ENCODE results near the gene GPRC5A. TPM values are rescaled to one million over a fixed set of nuclear protein-coding genes. Genes with fewer than 3 reads are reported as not detected.

The GPRC5A gene
- total and polyA plus RNA-seq, 8 donors, result 9.6 to 1,562 (median 18.4) TPM

- no peak overlapping the region for H3K4me3 ChIP-seq
- no peak for ATAC-seq
Measured at GRCh38 chr12:12903642-12904609, 12.6 kb downstream of the GPRC5A start.

GRCh38 chr12:12907552-12907951 lies 16.2 kb downstream of the GPRC5A start:
- ATAC-seq (no peak), DNase-seq (no peak)
- Histone ChIP-seq H3K27ac (no peak overlapping the region), H3K4me3 (no peak overlapping the region), H3K27me3 (no peaks in the 10 kb centered on the region), H3K9me3 (no peaks in the 10 kb centered on the region), H3K36me3 (no peaks in the 10 kb centered on the region), H3K4me1 (peaks cover 17 to 19% of the 10 kb centered on the region in 2 donors)
- no peak for TF ChIP-seq CTCF (IDR thresholded peaks at IDR 0.05)
- intact Hi-C loops (cut with DNase I), result no loop called here

More at GRCh38 chr12:12903642-12904609, 12.6 kb downstream of the GPRC5A start:
- H3K27ac ChIP-seq, result no peak overlapping the region
- intact Hi-C loops (cut with DNase I), result no loop called here
- H3K27me3 ChIP-seq, result no peaks in the 10 kb centered on the region
- TF ChIP-seq CTCF (IDR thresholded peaks at IDR 0.05), result no peak
- H3K4me1 ChIP-seq, result peaks cover 19 to 25% of the 10 kb centered on the region in 2 donors
- H3K9me3 ChIP-seq, result no peaks in the 10 kb centered on the region
- no peak for DNase-seq
- H3K36me3 ChIP-seq, result no peaks in the 10 kb centered on the region

GRCh38 chr12:12908252-12908651 lies 16.9 kb downstream of the GPRC5A start:
- no peak for DNase-seq
- ATAC-seq, result no peak
- H3K27ac ChIP-seq, result no peak overlapping the region
- TF ChIP-seq CTCF (IDR thresholded peaks at IDR 0.05), result no peak
- no peak overlapping the region for H3K4me3 ChIP-seq
- no peaks in the 10 kb centered on the region for H3K27me3 ChIP-seq
- H3K36me3 ChIP-seq, result no peaks in the 10 kb centered on the region
- H3K9me3 ChIP-seq, result no peaks in the 10 kb centered on the region
- H3K4me1 ChIP-seq, result peaks cover 15 to 17% of the 10 kb centered on the region in 2 donors
- intact Hi-C loops (cut with DNase I), result no loop called here

GRCh38 chr12:12908711-12909110 lies 17.3 kb downstream of the GPRC5A start:
- no peak overlapping the region for H3K4me3 ChIP-seq
- H3K36me3 ChIP-seq, result no peaks in the 10 kb centered on the region
- no peak overlapping the region for H3K27ac ChIP-seq
- peaks cover 15 to 17% of the 10 kb centered on the region in 2 donors for H3K4me1 ChIP-seq
- intact Hi-C loops (cut with DNase I), result no loop called here
- no peak for TF ChIP-seq CTCF (IDR thresholded peaks at IDR 0.05)
- no peaks in the 10 kb centered on the region for H3K9me3 ChIP-seq
- no peak for ATAC-seq
- no peaks in the 10 kb centered on the region for H3K27me3 ChIP-seq
- DNase-seq, result no peak

- DNase-seq, result no peak
- Histone ChIP-seq H3K9me3 (no peaks in the 10 kb centered on the region), H3K4me3 (no peak overlapping the region), H3K27me3 (no peaks in the 10 kb centered on the region), H3K4me1 (peaks cover 15 to 17% of the 10 kb centered on the region in 2 donors), H3K27ac (peak overlapping the region in 1 of 2 donors; percentile 13), H3K36me3 (no peaks in the 10 kb centered on the region)
- intact Hi-C loops (cut with DNase I), result no loop called here
- no peak for TF ChIP-seq CTCF (IDR thresholded peaks at IDR 0.05)
- no peak for ATAC-seq
Measured at GRCh38 chr12:12909228-12909994, 18.0 kb downstream of the GPRC5A start.
